ENCODE measurements around the gene CLEC18B.
"Not testable (repeated sequence)": the region's sequence is repeated elsewhere in the genome, so short reads cannot be mapped to it uniquely, and the experiment has no call there.

The CLEC18B gene

DNA sequence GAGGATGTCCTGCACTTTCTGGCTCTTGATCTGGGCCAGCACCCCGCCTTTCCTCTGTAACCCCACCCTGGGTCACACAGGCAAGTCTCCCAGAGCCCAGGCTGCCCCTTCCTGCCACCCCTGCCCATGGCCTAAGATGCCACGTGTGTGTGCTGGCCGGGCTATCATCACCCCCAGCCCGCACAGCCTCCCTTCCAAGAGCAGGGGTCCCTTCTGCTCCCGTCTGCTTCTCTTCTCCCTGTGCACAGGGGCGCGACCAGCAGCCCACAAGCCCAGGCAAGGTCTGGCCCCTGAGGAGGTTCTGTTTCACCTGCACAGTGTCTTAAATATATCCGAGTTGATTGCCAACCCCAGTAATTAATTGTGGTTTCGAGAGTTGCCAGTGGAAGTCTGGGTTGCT, 10.3 kb downstream of the CLEC18B start:
- H3K4me2 ChIP-seq (ENCODE audit: insufficient read depth, low read length, poor library complexity, severe bottlenecking); H4K91ac ChIP-seq (ENCODE audit: low read depth, low read length, poor library complexity); H3K14ac ChIP-seq (ENCODE audit: low read length); H2BK15ac ChIP-seq (ENCODE audit: low read length); H3K9ac ChIP-seq (ENCODE audit: low read depth, low read length, poor library complexity); H3K36me3 ChIP-seq (replicated peaks in 1 of 2; ENCODE audit: control insufficient read depth in 2 of 2, insufficient read depth in 2 of 2, low read length in 2 of 2); H3K4me3 ChIP-seq (ENCODE audit: low read length in 2 of 2); H2BK5ac ChIP-seq (ENCODE audit: low read length); H2AFZ ChIP-seq (ENCODE audit: low read length); H2BK120ac ChIP-seq (ENCODE audit: low read depth, low read length); H3K27ac ChIP-seq (replicated peaks; ENCODE audit: low read length); H4K8ac ChIP-seq (ENCODE audit: low read depth, low read length); H3K4ac ChIP-seq (ENCODE audit: low read length); DNase-seq (ENCODE audit: low spot score); H2BK12ac ChIP-seq (ENCODE audit: low read length); H3K18ac ChIP-seq (ENCODE audit: low read length); H3K23ac ChIP-seq (ENCODE audit: low read depth, low read length, poor library complexity); H3K9me3 ChIP-seq (replicated peaks in 1 of 2; ENCODE audit: control insufficient read depth in 2 of 2, insufficient read depth in 1 of 2, low read depth in 1 of 2, low read length in 2 of 2); H3K27me3 ChIP-seq (ENCODE audit: control insufficient read depth in 3 of 3, insufficient read depth in 3 of 3, low read depth in 1 of 3, low read length in 3 of 3); H3K79me1 ChIP-seq (ENCODE audit: low read depth, low read length); H3K4me1 ChIP-seq (ENCODE audit: control insufficient read depth in 2 of 2, insufficient read depth in 1 of 2, low read depth in 1 of 2, low read length in 2 of 2); H2AK5ac ChIP-seq (ENCODE audit: low read depth, low read length): not testable (repeated sequence)
- WGBS, 2 donors (ENCODE audit: extremely low coverage in 2 of 2, insufficient read length in 2 of 2, insufficient replicate concordance in 1 of 2): no CpG with 5 or more reads among the region's 9 CpGs

DNA sequence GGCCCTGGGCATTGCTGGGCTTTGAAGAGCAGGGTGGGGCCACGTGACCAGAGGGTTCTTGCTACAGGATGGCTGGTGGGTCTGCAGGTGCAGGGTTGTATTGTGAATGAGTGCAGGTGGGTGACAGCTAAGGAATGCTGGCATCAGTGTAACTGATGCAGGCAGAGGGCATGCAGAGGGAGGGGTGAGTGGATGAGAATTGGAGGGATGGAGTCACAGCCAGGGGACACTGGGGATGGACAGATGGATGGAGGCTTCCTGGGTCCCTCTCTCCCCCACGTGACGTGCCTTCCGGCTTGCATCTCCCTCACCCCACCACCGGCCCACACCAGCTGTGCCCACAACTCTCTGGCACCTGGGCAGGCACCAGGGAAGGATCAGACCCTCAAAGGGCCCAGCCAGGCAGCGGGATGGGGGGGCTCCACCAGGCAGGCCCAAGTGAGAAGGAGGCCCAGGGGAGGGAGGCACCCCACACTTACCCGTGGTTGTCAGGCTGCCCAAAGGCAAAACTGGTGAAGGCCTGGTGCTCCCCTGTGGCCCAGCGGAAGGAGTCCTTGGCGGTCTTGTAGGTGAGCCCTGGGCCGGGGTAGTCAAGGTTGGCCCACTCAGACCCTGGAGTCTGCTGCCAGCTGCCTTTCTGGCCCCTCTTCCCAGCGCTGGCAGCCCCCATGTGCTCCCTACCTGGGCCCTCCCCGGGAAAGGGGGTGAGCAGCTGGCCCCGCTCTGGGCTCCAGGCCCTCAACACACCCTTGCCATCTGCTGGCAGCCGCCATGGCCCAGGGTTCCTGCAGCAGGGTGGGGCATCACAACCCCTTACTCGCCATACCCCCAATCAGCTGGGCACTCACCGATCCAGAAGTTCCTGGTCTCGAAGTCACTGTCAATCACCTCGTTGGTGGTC, 11.0 kb downstream of the CLEC18B start:
- not testable (repeated sequence) for H3K14ac ChIP-seq (ENCODE audit: low read length); H4K91ac ChIP-seq (ENCODE audit: low read depth, low read length, poor library complexity); H3K4me2 ChIP-seq (ENCODE audit: insufficient read depth, low read length, poor library complexity, severe bottlenecking); H3K9me3 ChIP-seq (replicated peaks in 1 of 2; ENCODE audit: control insufficient read depth in 2 of 2, insufficient read depth in 1 of 2, low read depth in 1 of 2, low read length in 2 of 2); H3K4ac ChIP-seq (ENCODE audit: low read length); H3K23ac ChIP-seq (ENCODE audit: low read depth, low read length, poor library complexity); H3K27me3 ChIP-seq (ENCODE audit: control insufficient read depth in 3 of 3, insufficient read depth in 3 of 3, low read depth in 1 of 3, low read length in 3 of 3); H2AFZ ChIP-seq (ENCODE audit: low read length); H3K79me1 ChIP-seq (ENCODE audit: low read depth, low read length); H3K27ac ChIP-seq (replicated peaks; ENCODE audit: low read length); H3K4me1 ChIP-seq (ENCODE audit: control insufficient read depth in 2 of 2, insufficient read depth in 1 of 2, low read depth in 1 of 2, low read length in 2 of 2); H2BK5ac ChIP-seq (ENCODE audit: low read length); H4K8ac ChIP-seq (ENCODE audit: low read depth, low read length); H2BK15ac ChIP-seq (ENCODE audit: low read length); H2BK120ac ChIP-seq (ENCODE audit: low read depth, low read length); H3K18ac ChIP-seq (ENCODE audit: low read length); H3K9ac ChIP-seq (ENCODE audit: low read depth, low read length, poor library complexity); H2BK12ac ChIP-seq (ENCODE audit: low read length); H2AK5ac ChIP-seq (ENCODE audit: low read depth, low read length); H3K36me3 ChIP-seq (replicated peaks in 1 of 2; ENCODE audit: control insufficient read depth in 2 of 2, insufficient read depth in 2 of 2, low read length in 2 of 2); H3K4me3 ChIP-seq (ENCODE audit: low read length in 2 of 2); DNase-seq (ENCODE audit: low spot score)
- no CpG with 5 or more reads among the region's 18 CpGs for WGBS, 2 donors (ENCODE audit: extremely low coverage in 2 of 2, insufficient read length in 2 of 2, insufficient replicate concordance in 1 of 2)

DNA sequence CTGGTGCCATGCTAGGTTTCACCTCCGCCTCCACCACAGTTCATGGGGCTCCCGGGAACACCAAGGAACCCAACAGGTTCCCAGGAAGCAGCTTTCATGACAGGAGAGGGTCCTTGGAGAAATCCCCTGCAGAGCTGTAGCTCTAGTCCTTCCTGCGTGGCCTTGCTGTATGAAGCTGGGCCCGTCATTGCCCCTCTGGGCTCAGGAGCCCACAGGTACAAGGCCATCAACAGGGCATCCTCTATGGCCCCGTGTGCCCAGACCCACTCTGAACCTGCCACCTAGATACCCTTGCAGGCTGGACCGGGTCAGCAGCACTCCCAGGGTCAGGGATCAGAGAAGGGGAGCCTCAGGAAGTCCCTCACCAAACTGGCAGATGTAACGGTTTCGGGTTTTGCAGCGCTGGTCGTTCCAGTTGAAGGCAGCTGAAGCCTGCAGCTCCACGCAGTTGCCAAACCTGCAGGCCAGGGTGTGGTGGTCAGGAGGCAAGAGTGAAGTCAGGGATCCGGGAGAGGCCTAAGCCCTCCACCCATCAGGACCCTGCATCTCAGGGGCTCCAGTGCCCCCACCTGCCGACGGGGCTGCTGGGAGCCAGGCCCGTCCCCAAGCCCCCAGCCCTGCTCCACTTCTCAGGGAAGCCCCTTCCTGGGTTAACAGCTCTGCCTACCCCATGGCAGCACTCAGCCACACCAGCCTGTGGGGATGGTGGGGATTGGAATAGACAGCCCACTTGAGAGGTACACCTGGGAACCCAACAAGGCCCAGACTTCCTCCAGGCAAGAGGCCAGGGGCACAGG, 11.9 kb downstream of the CLEC18B start:
- not testable (repeated sequence) for H3K27ac ChIP-seq (replicated peaks; ENCODE audit: low read length); H2BK120ac ChIP-seq (ENCODE audit: low read depth, low read length); H3K4me3 ChIP-seq (ENCODE audit: low read length in 2 of 2); H3K27me3 ChIP-seq (ENCODE audit: control insufficient read depth in 3 of 3, insufficient read depth in 3 of 3, low read depth in 1 of 3, low read length in 3 of 3); DNase-seq (ENCODE audit: low spot score); H3K18ac ChIP-seq (ENCODE audit: low read length); H3K4me1 ChIP-seq (ENCODE audit: control insufficient read depth in 2 of 2, insufficient read depth in 1 of 2, low read depth in 1 of 2, low read length in 2 of 2); H4K91ac ChIP-seq (ENCODE audit: low read depth, low read length, poor library complexity); H3K36me3 ChIP-seq (replicated peaks in 1 of 2; ENCODE audit: control insufficient read depth in 2 of 2, insufficient read depth in 2 of 2, low read length in 2 of 2); H3K79me1 ChIP-seq (ENCODE audit: low read depth, low read length); H2AFZ ChIP-seq (ENCODE audit: low read length); H2AK5ac ChIP-seq (ENCODE audit: low read depth, low read length); H3K23ac ChIP-seq (ENCODE audit: low read depth, low read length, poor library complexity); H3K4ac ChIP-seq (ENCODE audit: low read length); H3K4me2 ChIP-seq (ENCODE audit: insufficient read depth, low read length, poor library complexity, severe bottlenecking); H3K14ac ChIP-seq (ENCODE audit: low read length); H2BK15ac ChIP-seq (ENCODE audit: low read length); H4K8ac ChIP-seq (ENCODE audit: low read depth, low read length); H3K9me3 ChIP-seq (replicated peaks in 1 of 2; ENCODE audit: control insufficient read depth in 2 of 2, insufficient read depth in 1 of 2, low read depth in 1 of 2, low read length in 2 of 2); H2BK12ac ChIP-seq (ENCODE audit: low read length); H2BK5ac ChIP-seq (ENCODE audit: low read length); H3K9ac ChIP-seq (ENCODE audit: low read depth, low read length, poor library complexity)
- no CpG with 5 or more reads among the region's 15 CpGs for WGBS, 2 donors (ENCODE audit: extremely low coverage in 2 of 2, insufficient read length in 2 of 2, insufficient replicate concordance in 1 of 2)

DNA sequence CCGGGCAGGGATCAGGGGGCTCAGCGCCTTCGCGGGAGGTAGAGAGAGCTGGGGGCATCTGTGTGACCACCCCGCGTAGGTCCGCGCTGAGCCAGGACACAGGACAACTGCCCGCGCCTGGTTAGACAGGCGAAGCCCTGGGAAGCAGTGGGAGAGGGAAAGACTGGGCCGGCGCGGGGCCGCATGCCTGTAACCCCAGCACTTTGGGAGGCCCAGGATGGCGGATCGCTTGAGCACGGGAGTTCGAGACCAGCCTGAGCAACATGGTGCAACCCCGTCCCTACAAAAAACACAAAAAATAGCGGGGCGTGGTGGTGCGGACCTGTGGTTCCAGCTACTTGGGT, 13.9 kb downstream of the CLEC18B start:
- not testable (repeated sequence) for H3K27ac ChIP-seq (replicated peaks; ENCODE audit: low read length)

More for the DNA sequence above, 13.9 kb downstream of the CLEC18B start:
- DNase-seq (ENCODE audit: low spot score); H2BK15ac ChIP-seq (ENCODE audit: low read length); H4K91ac ChIP-seq (ENCODE audit: low read depth, low read length, poor library complexity); H2BK120ac ChIP-seq (ENCODE audit: low read depth, low read length); H3K9ac ChIP-seq (ENCODE audit: low read depth, low read length, poor library complexity); H4K8ac ChIP-seq (ENCODE audit: low read depth, low read length); H3K4ac ChIP-seq (ENCODE audit: low read length); H2BK12ac ChIP-seq (ENCODE audit: low read length); H2AFZ ChIP-seq (ENCODE audit: low read length); H3K4me1 ChIP-seq (ENCODE audit: control insufficient read depth in 2 of 2, insufficient read depth in 1 of 2, low read depth in 1 of 2, low read length in 2 of 2); H3K27me3 ChIP-seq (ENCODE audit: control insufficient read depth in 3 of 3, insufficient read depth in 3 of 3, low read depth in 1 of 3, low read length in 3 of 3); H3K79me1 ChIP-seq (ENCODE audit: low read depth, low read length); H3K23ac ChIP-seq (ENCODE audit: low read depth, low read length, poor library complexity); H2BK5ac ChIP-seq (ENCODE audit: low read length); H2AK5ac ChIP-seq (ENCODE audit: low read depth, low read length); H3K36me3 ChIP-seq (replicated peaks in 1 of 2; ENCODE audit: control insufficient read depth in 2 of 2, insufficient read depth in 2 of 2, low read length in 2 of 2); H3K9me3 ChIP-seq (replicated peaks in 1 of 2; ENCODE audit: control insufficient read depth in 2 of 2, insufficient read depth in 1 of 2, low read depth in 1 of 2, low read length in 2 of 2); H3K14ac ChIP-seq (ENCODE audit: low read length): not testable (repeated sequence)
- H3K4me3 ChIP-seq (ENCODE audit: low read length in 2 of 2): peak overlapping the region in 1 of 2 donors; percentile 70
- WGBS, 2 donors (ENCODE audit: extremely low coverage in 2 of 2, insufficient read length in 2 of 2, insufficient replicate concordance in 1 of 2): no CpG with 5 or more reads among the region's 23 CpGs
- peak overlapping the region; percentile 89 for H3K18ac ChIP-seq (ENCODE audit: low read length)
- H3K4me2 ChIP-seq (ENCODE audit: insufficient read depth, low read length, poor library complexity, severe bottlenecking): peak overlapping the region; percentile 49

All from neuronal stem cell (in vitro differentiated cells).